Testis (tissue), 2 donors: ENCODE data around the gene NRP1.

Source experiments
- POLR2A ChIP-seq: fragments of 450-650 bp; IDR thresholded peaks from one replicate; pipeline ENCODE4 v1.6.1; 2017; ENCODE audit warnings: antibody characterized with exemption, mild to moderate bottlenecking, moderate library complexity
- TF ChIP-seq, protein P1 (sequence below), 3 experiments: fragments of 450-650 bp in 2 of 3; fragments of 200-600 bp in 1 of 3; sonication (generic) in 1 of 3; IDR thresholded peaks; one replicate each; pipeline ENCODE4 v1.5.1; 2016 to 2019; ENCODE audit warnings: antibody characterized with exemption in 3 of 3, mild to moderate bottlenecking in 2 of 3, moderate library complexity in 1 of 3

DNA sequence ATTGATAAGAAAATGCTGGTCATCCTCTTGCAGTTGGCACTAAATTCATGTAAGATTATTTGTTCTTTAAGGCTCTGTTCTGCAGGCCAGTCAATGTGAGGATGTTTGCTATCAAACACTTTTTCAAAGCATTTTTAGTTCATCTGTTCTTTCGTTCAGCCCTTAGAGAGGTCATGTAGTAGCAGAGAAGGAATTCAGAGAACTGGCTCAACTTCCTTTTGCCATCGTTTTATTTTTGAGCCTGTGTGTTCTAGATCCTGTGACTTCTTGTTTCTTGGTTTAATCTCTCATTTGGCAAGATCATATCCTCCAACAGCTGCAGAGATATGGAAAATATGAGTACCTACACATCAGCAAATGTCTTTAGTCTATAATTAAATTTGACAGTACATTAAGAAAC is 184.3 kb downstream of the NRP1 start:
- TF ChIP-seq, protein P1, sequence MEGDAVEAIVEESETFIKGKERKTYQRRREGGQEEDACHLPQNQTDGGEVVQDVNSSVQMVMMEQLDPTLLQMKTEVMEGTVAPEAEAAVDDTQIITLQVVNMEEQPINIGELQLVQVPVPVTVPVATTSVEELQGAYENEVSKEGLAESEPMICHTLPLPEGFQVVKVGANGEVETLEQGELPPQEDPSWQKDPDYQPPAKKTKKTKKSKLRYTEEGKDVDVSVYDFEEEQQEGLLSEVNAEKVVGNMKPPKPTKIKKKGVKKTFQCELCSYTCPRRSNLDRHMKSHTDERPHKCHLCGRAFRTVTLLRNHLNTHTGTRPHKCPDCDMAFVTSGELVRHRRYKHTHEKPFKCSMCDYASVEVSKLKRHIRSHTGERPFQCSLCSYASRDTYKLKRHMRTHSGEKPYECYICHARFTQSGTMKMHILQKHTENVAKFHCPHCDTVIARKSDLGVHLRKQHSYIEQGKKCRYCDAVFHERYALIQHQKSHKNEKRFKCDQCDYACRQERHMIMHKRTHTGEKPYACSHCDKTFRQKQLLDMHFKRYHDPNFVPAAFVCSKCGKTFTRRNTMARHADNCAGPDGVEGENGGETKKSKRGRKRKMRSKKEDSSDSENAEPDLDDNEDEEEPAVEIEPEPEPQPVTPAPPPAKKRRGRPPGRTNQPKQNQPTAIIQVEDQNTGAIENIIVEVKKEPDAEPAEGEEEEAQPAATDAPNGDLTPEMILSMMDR (IDR thresholded peaks at IDR 0.05), result no peak
- no peak for TF ChIP-seq POLR2A
